HFFc6 (cell line): ENCODE data around the gene SRPX. TPM values are rescaled to one million over a fixed set of nuclear protein-coding genes. Genes with fewer than 3 reads are reported as not detected.

ENCODE experiments used
- DNase-seq: peaks from one replicate; pipeline ENCODE4 v3.0.0-alpha.2; 2018
- H3K27ac Mint-ChIP-seq: 2 replicates; pipeline ENCODE4 v1.8.0; 2020; ENCODE audit warnings: mild to moderate bottlenecking, mixed read lengths
- H3K27me3 Mint-ChIP-seq: 2 replicates; pipeline ENCODE4 v1.8.0; 2021; ENCODE audit warnings: mild to moderate bottlenecking, moderate library complexity, mixed read lengths; ENCODE audit not compliant: insufficient read depth
- H3K36me3 Mint-ChIP-seq: 2 replicates; pipeline ENCODE4 v1.8.0; 2021; ENCODE audit warnings: low read depth, mixed read lengths
- H3K4me1 Mint-ChIP-seq: 2 replicates; pipeline ENCODE4 v1.8.0; 2020; ENCODE audit warnings: low read depth, mixed read lengths
- H3K4me3 Mint-ChIP-seq: 2 replicates; pipeline ENCODE4 v1.8.0; 2020; ENCODE audit warnings: mild to moderate bottlenecking, moderate library complexity, mixed read lengths
- H3K9me3 Mint-ChIP-seq: 2 replicates; pipeline ENCODE4 v1.8.0; 2020; ENCODE audit warnings: mild to moderate bottlenecking, mixed read lengths
- CTCF ChIP-seq: fragments of 200-600 bp; sonication (generic); IDR thresholded peaks from 2 replicates; pipeline ENCODE4 v1.5.0; 2021; ENCODE audit warnings: antibody characterized with exemption, mild to moderate bottlenecking
- total RNA-seq, 6 experiments: library from RNA; stranded (reverse); fragmentation: NEBNext Ultra II Directional; extraction: Animal tissue kit (Norgen Biotek cat#: 25700); gene quantifications; 2 replicates in 1 of 6; 3 replicates in 5 of 6; pipeline ENCODE4 v1.2.3, GENCODE V29; 2021

The SRPX gene
- total RNA-seq, 6 experiments from 2014 or later, result 10.6 to 47.2 (median 42.4) TPM

- H3K36me3 Mint-ChIP-seq, result no peaks in the 10 kb centered on the region
- peak; percentile 11 for DNase-seq
- H3K4me3 Mint-ChIP-seq, result no peak overlapping the region
- TF ChIP-seq CTCF, result peak; percentile 86
- H3K9me3 Mint-ChIP-seq, result no peaks in the 10 kb centered on the region
- no peaks in the 10 kb centered on the region for H3K4me1 Mint-ChIP-seq
- no peak overlapping the region for H3K27ac Mint-ChIP-seq
- H3K27me3 Mint-ChIP-seq, result peaks cover 1% of the 10 kb centered on the region; the same call in 1 of the 2 replicates
Measured at GRCh38 chrX:38166478-38167083, 54.1 kb downstream of the SRPX start.

GRCh38 chrX:38165023-38165422 lies 55.6 kb downstream of the SRPX start:
- TF ChIP-seq CTCF, result no peak
- DNase-seq, result no peak
- H3K36me3 Mint-ChIP-seq, result no peaks in the 10 kb centered on the region
- no peaks in the 10 kb centered on the region; the same call in 1 of the 2 replicates for H3K27me3 Mint-ChIP-seq
- H3K27ac Mint-ChIP-seq, result no peak overlapping the region
- H3K4me1 Mint-ChIP-seq, result no peaks in the 10 kb centered on the region
- H3K9me3 Mint-ChIP-seq, result no peaks in the 10 kb centered on the region
- no peak overlapping the region for H3K4me3 Mint-ChIP-seq

GRCh38 chrX:38163193-38163592 lies 57.5 kb downstream of the SRPX start:
- Mint-ChIP-seq H3K36me3 (no peaks in the 10 kb centered on the region), H3K27ac (no peak overlapping the region), H3K27me3 (no peaks in the 10 kb centered on the region), H3K9me3 (no peaks in the 10 kb centered on the region), H3K4me3 (no peak overlapping the region), H3K4me1 (no peaks in the 10 kb centered on the region)
- no peak for DNase-seq
- no peak for TF ChIP-seq CTCF

GRCh38 chrX:38156838-38157237 lies 63.8 kb downstream of the SRPX start:
- Mint-ChIP-seq H3K27me3 (peaks cover 3% of the 10 kb centered on the region; the same call in 1 of the 2 replicates), H3K9me3 (no peaks in the 10 kb centered on the region)
- DNase-seq, result no peak

GRCh38 chrX:38154818-38155217 lies 65.9 kb downstream of the SRPX start:
- TF ChIP-seq CTCF, result no peak
- H3K4me3 Mint-ChIP-seq, result no peak overlapping the region
- peaks cover 3% of the 10 kb centered on the region; the same call in 1 of the 2 replicates for H3K27me3 Mint-ChIP-seq
- no peak for DNase-seq
- H3K36me3 Mint-ChIP-seq, result no peaks in the 10 kb centered on the region
- H3K9me3 Mint-ChIP-seq, result no peaks in the 10 kb centered on the region
- H3K27ac Mint-ChIP-seq, result no peak overlapping the region
- H3K4me1 Mint-ChIP-seq, result 0 out of 2 replicates have a peak, but pooled peaks cover 4% of the 10 kb centered on the region

More at GRCh38 chrX:38156838-38157237, 63.8 kb downstream of the SRPX start:
- Mint-ChIP-seq H3K27ac (no peak overlapping the region), H3K36me3 (no peaks in the 10 kb centered on the region), H3K4me1 (no peaks in the 10 kb centered on the region), H3K4me3 (no peak overlapping the region)
- no peak for TF ChIP-seq CTCF
